GM19193 (cell line): ENCODE measurements around the gene KLHDC10.

Source experiments
- POLR2A ChIP-seq: IDR thresholded peaks from 4 replicates; pipeline ENCODE4 v1.6.1; 2011; ENCODE audit not compliant: insufficient read depth, insufficient read length; ENCODE audit errors: extremely low read depth

The KLHDC10 gene

GRCh38 chr7:130131964-130132875 lies 61.9 kb downstream of the KLHDC10 start:
- TF ChIP-seq POLR2A, result no peak

GRCh38 chr7:130133029-130133782 lies 62.9 kb downstream of the KLHDC10 start:
- TF ChIP-seq POLR2A, result no peak

GRCh38 chr7:130134106-130134636 lies 63.8 kb downstream of the KLHDC10 start:
- TF ChIP-seq POLR2A, result no peak

- no peak for TF ChIP-seq POLR2A
Observed at GRCh38 chr7:130134726-130135125, 64.4 kb downstream of the KLHDC10 start.

- no peak for TF ChIP-seq POLR2A
Observed at GRCh38 chr7:130135208-130136205, 65.2 kb downstream of the KLHDC10 start.

GRCh38 chr7:130136579-130137167 lies 66.3 kb downstream of the KLHDC10 start:
- TF ChIP-seq POLR2A, result no peak

- no peak for TF ChIP-seq POLR2A
Observed at GRCh38 chr7:130137207-130137606, 66.9 kb downstream of the KLHDC10 start.

GRCh38 chr7:130139193-130139960 lies 69.0 kb downstream of the KLHDC10 start:
- no peak for TF ChIP-seq POLR2A

GRCh38 chr7:130140551-130141160 lies 70.3 kb downstream of the KLHDC10 start:
- no peak for TF ChIP-seq POLR2A

GRCh38 chr7:130141161-130141883 lies 71.0 kb downstream of the KLHDC10 start:
- TF ChIP-seq POLR2A, result peak; percentile 60

GRCh38 chr7:130141884-130142653 lies 71.7 kb downstream of the KLHDC10 start:
- TF ChIP-seq POLR2A, result no peak
